Testis (tissue), 2 donors: Measurements from ENCODE around the gene SOX21.

Experiments
- POLR2A ChIP-seq: fragments of 450-650 bp; IDR thresholded peaks from one replicate; pipeline ENCODE4 v1.6.1; 2017; ENCODE audit warnings: antibody characterized with exemption, mild to moderate bottlenecking, moderate library complexity
- TF ChIP-seq, protein P1 (sequence below), 3 experiments: fragments of 450-650 bp in 2 of 3; fragments of 200-600 bp in 1 of 3; sonication (generic) in 1 of 3; IDR thresholded peaks; one replicate each; pipeline ENCODE4 v1.5.1; 2016 to 2019; ENCODE audit warnings: antibody characterized with exemption in 3 of 3, mild to moderate bottlenecking in 2 of 3, moderate library complexity in 1 of 3

DNA sequence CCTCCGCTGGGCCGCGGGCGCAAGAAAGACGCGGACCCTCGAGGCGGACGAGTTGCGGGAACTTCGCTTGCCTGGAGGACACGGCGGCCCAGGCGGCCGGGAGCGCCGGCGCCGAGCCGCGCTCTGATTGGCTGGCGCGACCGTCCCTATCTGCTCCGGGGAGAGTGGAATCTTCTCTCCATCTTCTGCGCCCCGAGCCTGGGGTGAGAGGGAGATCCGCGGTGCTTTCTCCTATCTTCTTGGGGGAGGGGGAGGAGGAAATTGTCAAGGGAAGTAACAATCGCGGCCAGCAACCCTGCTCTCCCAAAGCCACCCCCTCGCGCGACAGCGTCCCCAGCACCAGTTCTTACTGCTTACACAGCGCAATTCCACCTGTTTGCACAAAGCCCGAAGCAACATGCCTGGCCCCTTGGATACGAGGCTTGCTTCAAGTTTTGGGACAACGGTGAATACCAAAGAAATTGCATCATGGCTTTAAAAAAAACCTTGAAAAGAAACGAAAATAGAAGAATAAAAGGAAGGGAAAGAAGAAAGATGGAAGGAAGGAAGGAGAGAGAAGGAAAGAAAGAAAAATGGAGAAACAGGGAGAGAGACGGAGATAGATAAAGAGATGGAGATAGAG, 4.8 kb downstream of the SOX21 start:
- TF ChIP-seq, protein P1, sequence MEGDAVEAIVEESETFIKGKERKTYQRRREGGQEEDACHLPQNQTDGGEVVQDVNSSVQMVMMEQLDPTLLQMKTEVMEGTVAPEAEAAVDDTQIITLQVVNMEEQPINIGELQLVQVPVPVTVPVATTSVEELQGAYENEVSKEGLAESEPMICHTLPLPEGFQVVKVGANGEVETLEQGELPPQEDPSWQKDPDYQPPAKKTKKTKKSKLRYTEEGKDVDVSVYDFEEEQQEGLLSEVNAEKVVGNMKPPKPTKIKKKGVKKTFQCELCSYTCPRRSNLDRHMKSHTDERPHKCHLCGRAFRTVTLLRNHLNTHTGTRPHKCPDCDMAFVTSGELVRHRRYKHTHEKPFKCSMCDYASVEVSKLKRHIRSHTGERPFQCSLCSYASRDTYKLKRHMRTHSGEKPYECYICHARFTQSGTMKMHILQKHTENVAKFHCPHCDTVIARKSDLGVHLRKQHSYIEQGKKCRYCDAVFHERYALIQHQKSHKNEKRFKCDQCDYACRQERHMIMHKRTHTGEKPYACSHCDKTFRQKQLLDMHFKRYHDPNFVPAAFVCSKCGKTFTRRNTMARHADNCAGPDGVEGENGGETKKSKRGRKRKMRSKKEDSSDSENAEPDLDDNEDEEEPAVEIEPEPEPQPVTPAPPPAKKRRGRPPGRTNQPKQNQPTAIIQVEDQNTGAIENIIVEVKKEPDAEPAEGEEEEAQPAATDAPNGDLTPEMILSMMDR (IDR thresholded peaks at IDR 0.05): no peak
- TF ChIP-seq POLR2A: no peak
